Peyer's patch (tissue), 4 donors: ENCODE results near the gene MTHFSD. TPM values are rescaled to one million over a fixed set of nuclear protein-coding genes. Genes with fewer than 3 reads are reported as not detected.

Experiments
- DNase-seq, 3 donors: peaks; one replicate each; pipeline ENCODE4 v3.0.0-alpha.2; 2017 to 2019
- H3K27ac ChIP-seq, 4 donors: fragments of 200-600 bp; sonication (generic); one replicate each; pipeline ENCODE4 v1.5.1; 2016 to 2019
- H3K27me3 ChIP-seq, 2 donors: fragments of 200-600 bp; sonication (generic); one replicate each; pipeline ENCODE4 v1.5.1; 2019
- H3K36me3 ChIP-seq, 3 donors: fragments of 200-600 bp; sonication (generic); one replicate each; pipeline ENCODE4 v1.5.1; 2016 to 2019
- H3K4me1 ChIP-seq, 4 donors: fragments of 200-600 bp; sonication (generic); one replicate each; pipeline ENCODE4 v1.5.1; 2016 to 2019
- H3K4me3 ChIP-seq, 4 donors: fragments of 200-600 bp; sonication (generic); 1 replicate in 3 of 4; 2 replicates in 1 of 4; pipeline ENCODE4 v1.5.1; 2016 to 2019; ENCODE audit warnings: mild to moderate bottlenecking in 1 of 4
- H3K9me3 ChIP-seq, 4 donors: fragments of 200-600 bp; sonication (generic); one replicate each; pipeline ENCODE4 v1.5.1; 2016 to 2019; ENCODE audit warnings: mild to moderate bottlenecking in 1 of 4
- POLR2A ChIP-seq, 2 donors: fragments of 450-650 bp; IDR thresholded peaks; one replicate each; pipeline ENCODE4 v1.5.1; 2017; ENCODE audit warnings: antibody characterized with exemption in 2 of 2, mild to moderate bottlenecking in 2 of 2, moderate library complexity in 2 of 2
- total RNA-seq, 4 donors: library from RNA; depleted of rRNA; stranded (reverse); fragments of >200 nt; gene quantifications; one replicate each; pipeline ENCODE4 v1.1.0, GENCODE V29; 2016
- TF ChIP-seq, protein P1 (sequence below), 6 experiments: fragments of 450-650 bp in 4 of 6; fragments of 200-600 bp in 2 of 6; sonication (generic) in 1 of 6; IDR thresholded peaks; one replicate each; pipeline ENCODE4 v1.5.1; 2017 to 2019; ENCODE audit warnings: antibody characterized with exemption in 6 of 6, mild to moderate bottlenecking in 3 of 6, moderate library complexity in 1 of 6

MTHFSD gene, protein sequence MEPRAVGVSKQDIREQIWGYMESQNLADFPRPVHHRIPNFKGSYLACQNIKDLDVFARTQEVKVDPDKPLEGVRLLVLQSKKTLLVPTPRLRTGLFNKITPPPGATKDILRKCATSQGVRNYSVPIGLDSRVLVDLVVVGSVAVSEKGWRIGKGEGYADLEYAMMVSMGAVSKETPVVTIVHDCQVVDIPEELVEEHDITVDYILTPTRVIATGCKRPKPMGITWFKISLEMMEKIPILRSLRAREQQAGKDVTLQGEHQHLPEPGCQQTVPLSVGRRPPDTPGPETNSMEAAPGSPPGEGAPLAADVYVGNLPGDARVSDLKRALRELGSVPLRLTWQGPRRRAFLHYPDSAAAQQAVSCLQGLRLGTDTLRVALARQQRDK
- total RNA-seq, result 10 to 100 TPM; 18.2 to 35.4 (median 21.9) TPM

DNA sequence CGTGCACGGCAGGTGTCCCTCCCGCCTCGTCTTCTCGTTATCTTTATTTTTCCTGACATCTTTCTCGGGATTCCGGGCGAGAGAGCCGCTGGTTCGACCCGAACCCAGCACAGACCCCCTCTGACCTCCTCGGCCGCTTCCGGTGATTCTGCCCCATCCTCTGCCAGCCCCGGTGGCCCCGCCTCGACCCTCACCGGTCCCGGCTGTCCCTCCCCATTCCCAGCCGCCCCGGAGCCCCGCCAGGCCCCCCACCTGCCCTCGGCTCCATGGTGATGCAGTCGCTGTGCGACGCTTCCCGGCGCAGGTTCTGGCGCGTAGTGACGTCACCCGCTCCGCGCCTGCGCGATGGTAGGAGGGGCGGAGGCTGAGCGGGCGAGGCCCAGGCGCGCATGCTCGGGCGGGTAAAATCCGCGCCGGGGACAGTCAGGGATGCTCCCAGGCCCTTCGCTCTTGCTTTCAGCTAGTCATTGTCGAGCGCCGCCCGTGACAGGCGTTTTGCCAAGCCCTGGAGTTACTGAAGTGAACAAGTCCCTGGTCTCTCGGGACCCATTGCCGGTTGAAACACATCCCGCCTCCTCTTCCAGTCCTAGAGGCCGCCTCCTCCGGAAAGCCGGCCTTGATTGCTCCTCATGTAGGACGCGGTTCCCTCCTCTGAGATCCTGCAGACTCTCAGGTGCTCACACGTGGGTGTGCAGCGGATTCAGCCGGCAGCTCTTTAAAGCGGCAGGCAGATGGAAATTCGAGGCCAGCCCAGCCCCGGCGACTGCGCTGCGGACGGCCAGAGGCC, at the start of gene MTHFSD:
TSS of gene MTHFSD (minus strand) at position 319 of the 787 bp plus-strand sequence. CDS start at position 268, 51 bp downstream.
- peak; percentile 42 to 69 for TF ChIP-seq POLR2A (IDR thresholded peaks at IDR 0.05)
- TF ChIP-seq, protein P1, sequence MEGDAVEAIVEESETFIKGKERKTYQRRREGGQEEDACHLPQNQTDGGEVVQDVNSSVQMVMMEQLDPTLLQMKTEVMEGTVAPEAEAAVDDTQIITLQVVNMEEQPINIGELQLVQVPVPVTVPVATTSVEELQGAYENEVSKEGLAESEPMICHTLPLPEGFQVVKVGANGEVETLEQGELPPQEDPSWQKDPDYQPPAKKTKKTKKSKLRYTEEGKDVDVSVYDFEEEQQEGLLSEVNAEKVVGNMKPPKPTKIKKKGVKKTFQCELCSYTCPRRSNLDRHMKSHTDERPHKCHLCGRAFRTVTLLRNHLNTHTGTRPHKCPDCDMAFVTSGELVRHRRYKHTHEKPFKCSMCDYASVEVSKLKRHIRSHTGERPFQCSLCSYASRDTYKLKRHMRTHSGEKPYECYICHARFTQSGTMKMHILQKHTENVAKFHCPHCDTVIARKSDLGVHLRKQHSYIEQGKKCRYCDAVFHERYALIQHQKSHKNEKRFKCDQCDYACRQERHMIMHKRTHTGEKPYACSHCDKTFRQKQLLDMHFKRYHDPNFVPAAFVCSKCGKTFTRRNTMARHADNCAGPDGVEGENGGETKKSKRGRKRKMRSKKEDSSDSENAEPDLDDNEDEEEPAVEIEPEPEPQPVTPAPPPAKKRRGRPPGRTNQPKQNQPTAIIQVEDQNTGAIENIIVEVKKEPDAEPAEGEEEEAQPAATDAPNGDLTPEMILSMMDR (IDR thresholded peaks at IDR 0.05), result no peak
- Histone ChIP-seq H3K4me3 (peak within 1 kb of the TSS; percentile 67 to 90 (median 84)), H3K4me1 (peaks cover 5 to 12% (median 8%) of the 10 kb centered on the region in 4 donors), H3K9me3 (no peaks in the 10 kb centered on the region), H3K27ac (peak within 1 kb of the TSS; percentile 77 to 94 (median 82)), H3K27me3 (no peaks in the 10 kb centered on the region), H3K36me3 (peaks cover 0 to 17% (median 0%) of the 10 kb centered on the region in 3 donors)
- DNase-seq, result peak; percentile 87 to 97 (median 96)

- H3K9me3 ChIP-seq, result no peaks in the 10 kb centered on the region
- H3K4me1 ChIP-seq, result no peaks in the 10 kb centered on the region
- no peak overlapping the region for H3K27ac ChIP-seq
- peak in 2 of 3 donors; percentile 25 to 62 for DNase-seq
- TF ChIP-seq, protein P1 (IDR thresholded peaks at IDR 0.05), result no peak
- no peak for TF ChIP-seq POLR2A (IDR thresholded peaks at IDR 0.05)
- H3K27me3 ChIP-seq, result no peaks in the 10 kb centered on the region
- H3K36me3 ChIP-seq, result no peaks in the 10 kb centered on the region
- peak overlapping the region; percentile 23 to 39 (median 28) for H3K4me3 ChIP-seq
Observed at GRCh38 chr16:86604436-86605193, 49.6 kb upstream of the MTHFSD start.

GRCh38 chr16:86602521-86602920, 47.5 kb upstream of the MTHFSD start:
- no peak for TF ChIP-seq POLR2A (IDR thresholded peaks at IDR 0.05)
- TF ChIP-seq, protein P1 (IDR thresholded peaks at IDR 0.05), result no peak
- no peak for DNase-seq
- no peaks in the 10 kb centered on the region for H3K4me1 ChIP-seq
- H3K9me3 ChIP-seq, result no peaks in the 10 kb centered on the region
- H3K4me3 ChIP-seq, result no peak overlapping the region
- H3K27ac ChIP-seq, result no peak overlapping the region
- no peaks in the 10 kb centered on the region for H3K36me3 ChIP-seq
- no peaks in the 10 kb centered on the region for H3K27me3 ChIP-seq

DNA sequence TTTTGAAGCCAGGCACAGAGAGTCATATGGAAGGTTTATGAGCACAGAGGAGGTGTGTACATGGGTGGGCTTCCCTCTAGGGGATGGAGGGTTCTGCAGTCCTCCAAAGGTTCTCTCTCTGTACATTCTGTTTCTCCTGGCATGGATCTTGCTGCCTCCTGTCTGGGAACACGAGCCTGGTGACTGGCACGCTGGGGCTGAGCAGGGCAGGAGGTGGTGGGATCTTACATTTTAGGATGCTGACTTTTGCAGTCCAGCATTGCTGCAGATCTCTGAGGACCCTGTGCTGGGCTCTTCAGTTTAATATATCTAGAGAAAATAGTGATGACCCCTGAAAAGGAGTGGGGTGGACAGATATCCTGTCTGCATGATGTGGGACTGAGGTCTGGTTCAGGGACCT, 46.3 kb upstream of the MTHFSD start:
- Histone ChIP-seq H3K27ac (no peak overlapping the region), H3K9me3 (no peaks in the 10 kb centered on the region), H3K4me3 (no peak overlapping the region), H3K36me3 (no peaks in the 10 kb centered on the region), H3K4me1 (no peaks in the 10 kb centered on the region), H3K27me3 (no peaks in the 10 kb centered on the region)
- no peak for DNase-seq
- TF ChIP-seq, protein P1 (IDR thresholded peaks at IDR 0.05), result no peak
- no peak for TF ChIP-seq POLR2A (IDR thresholded peaks at IDR 0.05)
